SU-DHL-6 (cell line): ENCODE measurements around the gene TMEM231.

Source experiments
- EZH2phosphoT487 ChIP-seq: fragments of 200-600 bp; sonication (generic), shearing (Covaris generic); conservative IDR thresholded peaks from 2 replicates; pipeline ENCODE4 v1.6.1; 2018; ENCODE audit warnings: mild to moderate bottlenecking, antibody characterized with exemption, low read length, moderate library complexity, mixed read lengths
- TF ChIP-seq, protein P1 (sequence below): fragments of 200-600 bp; sonication (generic); IDR thresholded peaks from one replicate; pipeline ENCODE4 v1.5.1; 2017; ENCODE audit warnings: antibody characterized with exemption, mild to moderate bottlenecking, low read length, moderate library complexity; ENCODE audit not compliant: insufficient read depth, poor library complexity, severe bottlenecking

DNA sequence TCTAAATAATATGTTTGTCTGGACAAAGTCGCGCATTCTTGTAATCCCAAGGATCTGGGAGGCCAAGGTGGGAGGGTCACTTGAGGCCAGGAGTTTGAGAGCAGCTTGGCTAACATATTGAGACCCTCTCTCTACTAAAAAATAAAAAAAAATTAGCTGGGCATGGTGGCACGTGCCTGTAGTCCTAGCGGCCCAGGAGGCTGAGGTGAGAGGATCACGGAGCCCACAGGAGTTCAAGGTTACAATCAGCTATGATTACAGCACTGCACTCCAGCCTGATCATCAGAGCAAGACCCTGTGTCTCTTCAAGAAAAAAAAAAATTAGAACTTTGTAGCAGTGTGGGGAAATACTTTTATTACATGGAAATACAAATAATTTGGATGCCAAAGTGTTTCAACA is 54.7 kb downstream of the TMEM231 start:
- TF ChIP-seq, protein P1, sequence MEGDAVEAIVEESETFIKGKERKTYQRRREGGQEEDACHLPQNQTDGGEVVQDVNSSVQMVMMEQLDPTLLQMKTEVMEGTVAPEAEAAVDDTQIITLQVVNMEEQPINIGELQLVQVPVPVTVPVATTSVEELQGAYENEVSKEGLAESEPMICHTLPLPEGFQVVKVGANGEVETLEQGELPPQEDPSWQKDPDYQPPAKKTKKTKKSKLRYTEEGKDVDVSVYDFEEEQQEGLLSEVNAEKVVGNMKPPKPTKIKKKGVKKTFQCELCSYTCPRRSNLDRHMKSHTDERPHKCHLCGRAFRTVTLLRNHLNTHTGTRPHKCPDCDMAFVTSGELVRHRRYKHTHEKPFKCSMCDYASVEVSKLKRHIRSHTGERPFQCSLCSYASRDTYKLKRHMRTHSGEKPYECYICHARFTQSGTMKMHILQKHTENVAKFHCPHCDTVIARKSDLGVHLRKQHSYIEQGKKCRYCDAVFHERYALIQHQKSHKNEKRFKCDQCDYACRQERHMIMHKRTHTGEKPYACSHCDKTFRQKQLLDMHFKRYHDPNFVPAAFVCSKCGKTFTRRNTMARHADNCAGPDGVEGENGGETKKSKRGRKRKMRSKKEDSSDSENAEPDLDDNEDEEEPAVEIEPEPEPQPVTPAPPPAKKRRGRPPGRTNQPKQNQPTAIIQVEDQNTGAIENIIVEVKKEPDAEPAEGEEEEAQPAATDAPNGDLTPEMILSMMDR, result no peak
- TF ChIP-seq EZH2phosphoT487, result no peak
